DOHH2 (cell line): ENCODE results near the gene SLC44A3.

Source experiments
- EZH2phosphoT487 ChIP-seq: fragments of 200-600 bp; sonication (generic); IDR thresholded peaks from 2 replicates; pipeline ENCODE4 v1.6.1; 2017; ENCODE audit warnings: borderline replicate concordance, mild to moderate bottlenecking, antibody characterized with exemption, low read length, moderate library complexity, mixed read lengths
- TF ChIP-seq, protein P1 (sequence below): fragments of 200-600 bp; sonication (generic); IDR thresholded peaks from one replicate; pipeline ENCODE4 v1.5.1; 2014; ENCODE audit warnings: antibody characterized with exemption, mild to moderate bottlenecking, low read depth, low read length; ENCODE audit not compliant: poor library complexity, severe bottlenecking

DNA sequence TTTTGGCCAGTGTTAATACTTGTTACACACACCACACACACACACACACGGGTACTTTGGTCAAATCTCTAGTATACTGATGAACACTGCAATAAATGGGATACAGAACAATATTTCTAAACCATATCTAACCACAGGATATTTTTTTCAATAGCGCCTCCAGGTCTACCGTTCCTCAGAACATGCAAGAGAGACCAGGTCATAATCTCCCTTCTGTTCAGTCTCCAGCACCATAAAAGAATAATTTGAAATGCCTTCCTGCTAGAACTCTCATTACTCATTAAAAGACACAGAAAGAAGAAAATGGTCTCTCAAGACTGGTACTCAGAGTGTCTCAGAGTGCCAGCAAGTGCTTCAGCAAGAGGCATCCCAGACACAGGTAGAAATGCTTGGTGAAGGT is 11.5 kb upstream of the SLC44A3 start:
- TF ChIP-seq, protein P1, sequence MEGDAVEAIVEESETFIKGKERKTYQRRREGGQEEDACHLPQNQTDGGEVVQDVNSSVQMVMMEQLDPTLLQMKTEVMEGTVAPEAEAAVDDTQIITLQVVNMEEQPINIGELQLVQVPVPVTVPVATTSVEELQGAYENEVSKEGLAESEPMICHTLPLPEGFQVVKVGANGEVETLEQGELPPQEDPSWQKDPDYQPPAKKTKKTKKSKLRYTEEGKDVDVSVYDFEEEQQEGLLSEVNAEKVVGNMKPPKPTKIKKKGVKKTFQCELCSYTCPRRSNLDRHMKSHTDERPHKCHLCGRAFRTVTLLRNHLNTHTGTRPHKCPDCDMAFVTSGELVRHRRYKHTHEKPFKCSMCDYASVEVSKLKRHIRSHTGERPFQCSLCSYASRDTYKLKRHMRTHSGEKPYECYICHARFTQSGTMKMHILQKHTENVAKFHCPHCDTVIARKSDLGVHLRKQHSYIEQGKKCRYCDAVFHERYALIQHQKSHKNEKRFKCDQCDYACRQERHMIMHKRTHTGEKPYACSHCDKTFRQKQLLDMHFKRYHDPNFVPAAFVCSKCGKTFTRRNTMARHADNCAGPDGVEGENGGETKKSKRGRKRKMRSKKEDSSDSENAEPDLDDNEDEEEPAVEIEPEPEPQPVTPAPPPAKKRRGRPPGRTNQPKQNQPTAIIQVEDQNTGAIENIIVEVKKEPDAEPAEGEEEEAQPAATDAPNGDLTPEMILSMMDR, result no peak
- TF ChIP-seq EZH2phosphoT487, result no peak
